HepG2 (cell line): ENCODE results near the gene CHFR. TPM values are rescaled to one million over a fixed set of nuclear protein-coding genes. Genes with fewer than 3 reads are reported as not detected.

Experiments
- CEBPG ChIP-seq: IDR thresholded peaks from 2 replicates; pipeline ENCODE4 v1.6.1; 2016
- CREB1 ChIP-seq, 2 experiments: fragments of 450-650 bp in 1 of 2; IDR thresholded peaks; 2 replicates each; pipeline ENCODE4 v1.6.1; 2016 to 2017; ENCODE audit warnings: control low read depth in 1 of 2, mild to moderate bottlenecking in 1 of 2, missing compliant biosample characterization in 1 of 2, missing genetic modification characterization in 1 of 2
- CREB3 ChIP-seq: sonication (generic); formaldehyde crosslinking; IDR thresholded peaks from 2 replicates; pipeline ENCODE4 v1.5.0; 2020; ENCODE audit warnings: missing genetic modification reagents
- FOXP4 ChIP-seq: sonication (generic); formaldehyde crosslinking; IDR thresholded peaks from 2 replicates; pipeline ENCODE4 v1.4.0; 2020; ENCODE audit warnings: missing genetic modification reagents
- GATAD1 ChIP-seq: IDR thresholded peaks from 2 replicates; pipeline ENCODE4 v1.6.1; 2016; ENCODE audit warnings: missing genetic modification reagents, missing compliant biosample characterization
- GFI1 ChIP-seq: sonication (generic); formaldehyde crosslinking; IDR thresholded peaks from 2 replicates; pipeline ENCODE4 v1.5.0; 2020; ENCODE audit warnings: missing genetic modification reagents, mild to moderate bottlenecking, borderline replicate concordance
- HDAC1 ChIP-seq: sonication (generic); formaldehyde crosslinking; IDR thresholded peaks from 2 replicates; pipeline ENCODE4 v1.5.1; 2020; ENCODE audit warnings: mild to moderate bottlenecking, missing genetic modification reagents
- HIC2 ChIP-seq: sonication (generic); formaldehyde crosslinking; IDR thresholded peaks from 2 replicates; pipeline ENCODE4 v1.9.0; 2022; ENCODE audit warnings: low read depth, missing genetic modification reagents
- KDM2A ChIP-seq: sonication (generic); formaldehyde crosslinking; IDR thresholded peaks from 2 replicates; pipeline ENCODE4 v1.4.0; 2020; ENCODE audit warnings: low read depth, missing genetic modification reagents, borderline replicate concordance
- POLR2AphosphoS2 ChIP-seq: IDR thresholded peaks from 2 replicates; pipeline ENCODE4 v1.6.1; 2011; ENCODE audit warnings: low read depth, low read length, improper control_type of control experiment
- SALL1 ChIP-seq: sonication (generic); formaldehyde crosslinking; IDR thresholded peaks from 2 replicates; pipeline ENCODE4 v1.8.0; 2022; ENCODE audit warnings: mild to moderate bottlenecking, missing genetic modification reagents
- TFAP4 ChIP-seq: sonication (generic); IDR thresholded peaks from 2 replicates; pipeline ENCODE4 v1.6.1; 2016; ENCODE audit warnings: low read depth, borderline replicate concordance
- ZNF124 ChIP-seq: sonication (generic); formaldehyde crosslinking; IDR thresholded peaks from 2 replicates; pipeline ENCODE4 v1.4.0; 2020; ENCODE audit warnings: missing genetic modification reagents
- ZNF138 ChIP-seq: sonication (generic); formaldehyde crosslinking; IDR thresholded peaks from 2 replicates; pipeline ENCODE4 v1.5.0; 2020; ENCODE audit warnings: mild to moderate bottlenecking, low read depth, missing genetic modification reagents
- ZNF17 ChIP-seq: sonication (generic); formaldehyde crosslinking; IDR thresholded peaks from 2 replicates; pipeline ENCODE4 v1.5.0; 2020; ENCODE audit warnings: mild to moderate bottlenecking, missing genetic modification reagents
- ZNF33A ChIP-seq: sonication (generic); formaldehyde crosslinking; IDR thresholded peaks from 2 replicates; pipeline ENCODE4 v1.5.1; 2020; ENCODE audit warnings: missing genetic modification reagents, mild to moderate bottlenecking, moderate library complexity, borderline replicate concordance
- ZNF446 ChIP-seq: sonication (generic); formaldehyde crosslinking; IDR thresholded peaks from 2 replicates; pipeline ENCODE4 v1.5.0; 2020; ENCODE audit warnings: mild to moderate bottlenecking, missing genetic modification reagents
- ZNF547 ChIP-seq: sonication (generic); formaldehyde crosslinking; IDR thresholded peaks from 2 replicates; pipeline ENCODE4 v1.5.1; 2020; ENCODE audit warnings: mild to moderate bottlenecking, missing genetic modification reagents
- ZNF780A ChIP-seq: sonication (generic); formaldehyde crosslinking; IDR thresholded peaks from 2 replicates; pipeline ENCODE4 v1.8.0; 2022; ENCODE audit warnings: mild to moderate bottlenecking, missing genetic modification reagents, moderate library complexity
- ZZZ3 ChIP-seq: sonication (generic); formaldehyde crosslinking; IDR thresholded peaks from 2 replicates; pipeline ENCODE4 v1.4.0; 2020; ENCODE audit warnings: missing genetic modification reagents, mild to moderate bottlenecking, borderline replicate concordance
- polyA plus RNA-seq, 8 experiments: library from polyadenylated mRNA; depleted of rRNA in 3 of 8; stranded (reverse) in 7 of 8; unstranded in 1 of 8; fragments of >200 nt; fragmentation: Illumina TruSeq in 4 of 8; extraction: Trizol in 4 of 8; gene quantifications; 2 replicates each; pipeline versions ENCODE4 v1.2.1 to v1.2.3, GENCODE V29; 2011 to 2016; ENCODE audit warnings: low read depth in 4 of 8, missing spikeins in 1 of 8, mixed read lengths in 1 of 8; ENCODE audit not compliant: insufficient read depth in 1 of 8
- total RNA-seq, 5 experiments: library from RNA; depleted of rRNA; stranded (reverse); fragments of >200 nt; fragmentation: Illumina TruSeq; extraction: Trizol; gene quantifications; 2 replicates each; pipeline ENCODE4 v1.2.3, GENCODE V29; 2016; ENCODE audit warnings: low read depth in 1 of 5
- TF ChIP-seq, protein P1 (sequence below): fragments of 450-650 bp; IDR thresholded peaks from 2 replicates; pipeline ENCODE4 v1.6.1; 2017; ENCODE audit warnings: mild to moderate bottlenecking

Gene CHFR
- total and polyA plus RNA-seq, 2 of the 13 experiments (the other 11 are each of a cell fraction or from before 2014, with no cell fraction given): 21.4 to 21.5 TPM

GRCh38 chr12:132887513-132888351 lies at the start of gene CHFR (continued):
- TF ChIP-seq ZNF17 (CRISPR knock-in tag) (no peak), CREB3 (CRISPR knock-in tag) (no peak), CREB1 (IDR thresholded peaks at IDR 0.05) (peak; percentile 81), CREB1 (CRISPR knock-in tag; IDR thresholded peaks at IDR 0.05) (peak; percentile 89), GFI1 (CRISPR knock-in tag) (no peak), HIC2 (CRISPR knock-in tag) (no peak), ZNF547 (CRISPR knock-in tag) (no peak), ZNF780A (CRISPR knock-in tag) (no peak), KDM2A (CRISPR knock-in tag) (peak; percentile 68), ZNF33A (0 out of 2 replicates have a peak, but pooled peaks have one; percentile 81), HDAC1 (peak; percentile 88), ZZZ3 (CRISPR knock-in tag) (peak; percentile 51; the same call in 1 of the 2 replicates), SALL1 (CRISPR knock-in tag) (peak; percentile 48; the same call in 1 of the 2 replicates), ZNF446 (no peak), FOXP4 (CRISPR knock-in tag) (peak; percentile 27; the same call in 1 of the 2 replicates), GATAD1 (peak; percentile 75), POLR2AphosphoS2 (no peak), ZNF138 (CRISPR knock-in tag) (no peak), TFAP4 (peak; percentile 98), CEBPG (no peak), ZNF124 (CRISPR knock-in tag) (0 out of 2 replicates have a peak, but pooled peaks have one; percentile 51)
- TF ChIP-seq, protein P1, sequence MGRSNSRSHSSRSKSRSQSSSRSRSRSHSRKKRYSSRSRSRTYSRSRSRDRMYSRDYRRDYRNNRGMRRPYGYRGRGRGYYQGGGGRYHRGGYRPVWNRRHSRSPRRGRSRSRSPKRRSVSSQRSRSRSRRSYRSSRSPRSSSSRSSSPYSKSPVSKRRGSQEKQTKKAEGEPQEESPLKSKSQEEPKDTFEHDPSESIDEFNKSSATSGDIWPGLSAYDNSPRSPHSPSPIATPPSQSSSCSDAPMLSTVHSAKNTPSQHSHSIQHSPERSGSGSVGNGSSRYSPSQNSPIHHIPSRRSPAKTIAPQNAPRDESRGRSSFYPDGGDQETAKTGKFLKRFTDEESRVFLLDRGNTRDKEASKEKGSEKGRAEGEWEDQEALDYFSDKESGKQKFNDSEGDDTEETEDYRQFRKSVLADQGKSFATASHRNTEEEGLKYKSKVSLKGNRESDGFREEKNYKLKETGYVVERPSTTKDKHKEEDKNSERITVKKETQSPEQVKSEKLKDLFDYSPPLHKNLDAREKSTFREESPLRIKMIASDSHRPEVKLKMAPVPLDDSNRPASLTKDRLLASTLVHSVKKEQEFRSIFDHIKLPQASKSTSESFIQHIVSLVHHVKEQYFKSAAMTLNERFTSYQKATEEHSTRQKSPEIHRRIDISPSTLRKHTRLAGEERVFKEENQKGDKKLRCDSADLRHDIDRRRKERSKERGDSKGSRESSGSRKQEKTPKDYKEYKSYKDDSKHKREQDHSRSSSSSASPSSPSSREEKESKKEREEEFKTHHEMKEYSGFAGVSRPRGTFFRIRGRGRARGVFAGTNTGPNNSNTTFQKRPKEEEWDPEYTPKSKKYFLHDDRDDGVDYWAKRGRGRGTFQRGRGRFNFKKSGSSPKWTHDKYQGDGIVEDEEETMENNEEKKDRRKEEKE: no peak
